HepG2 (cell line): Measurements from ENCODE around the gene EIF4G1. TPM values are rescaled to one million over a fixed set of nuclear protein-coding genes. Genes with fewer than 3 reads are reported as not detected.

Experiments used
- AGO2 ChIP-seq: fragments of 200-400 bp; formaldehyde crosslinking; optimal IDR thresholded peaks from 2 replicates; pipeline ENCODE3; 2017; ENCODE audit warnings: mild to moderate bottlenecking, low read depth, low read length, moderate library complexity
- HNRNPUL1 ChIP-seq: fragments of 200-400 bp; formaldehyde crosslinking; IDR thresholded peaks from 2 replicates; pipeline ENCODE4 v1.6.1; 2017; ENCODE audit warnings: low read depth, mild to moderate bottlenecking, low read length, moderate library complexity
- KDM2A ChIP-seq: sonication (generic); formaldehyde crosslinking; IDR thresholded peaks from 2 replicates; pipeline ENCODE4 v1.4.0; 2020; ENCODE audit warnings: low read depth, missing genetic modification reagents, borderline replicate concordance
- KLF11 ChIP-seq: IDR thresholded peaks from 2 replicates; pipeline ENCODE4 v1.6.1; 2016; ENCODE audit warnings: missing compliant biosample characterization
- LCORL ChIP-seq, 2 experiments: fragments of 450-650 bp in 1 of 2; sonication (generic) in 1 of 2; formaldehyde crosslinking in 1 of 2; IDR thresholded peaks; 2 replicates each; pipeline versions ENCODE4 v1.5.0 to v1.6.1; 2017 to 2020; ENCODE audit warnings: antibody characterized with exemption in 1 of 2, missing genetic modification reagents in 1 of 2
- PHB2 ChIP-seq: fragments of 450-650 bp; IDR thresholded peaks from 2 replicates; pipeline ENCODE4 v1.6.1; 2018; ENCODE audit not compliant: partially characterized antibody
- SALL1 ChIP-seq: sonication (generic); formaldehyde crosslinking; IDR thresholded peaks from 2 replicates; pipeline ENCODE4 v1.8.0; 2022; ENCODE audit warnings: mild to moderate bottlenecking, missing genetic modification reagents
- SMC3 ChIP-seq: IDR thresholded peaks from 2 replicates; pipeline ENCODE4 v1.6.1; 2011; ENCODE audit warnings: low read length, improper control_type of control experiment
- STAG1 ChIP-seq: sonication (generic); formaldehyde crosslinking; IDR thresholded peaks from 2 replicates; pipeline ENCODE4 v1.4.0; 2020; ENCODE audit warnings: missing genetic modification reagents
- ZBTB7A ChIP-seq: sonication (generic); formaldehyde crosslinking; IDR thresholded peaks from 2 replicates; pipeline ENCODE4 v1.8.0; 2022; ENCODE audit warnings: mild to moderate bottlenecking, missing genetic modification reagents
- ZFX ChIP-seq: sonication (generic); formaldehyde crosslinking; IDR thresholded peaks from 2 replicates; pipeline ENCODE4 v1.4.0; 2020; ENCODE audit warnings: mild to moderate bottlenecking, low read depth, missing genetic modification reagents, moderate library complexity
- ZNF484 ChIP-seq: sonication (generic); formaldehyde crosslinking; IDR thresholded peaks from 2 replicates; pipeline ENCODE4 v1.5.1; 2020; ENCODE audit warnings: mild to moderate bottlenecking, low read depth, missing genetic modification reagents, borderline replicate concordance
- ZNF510 ChIP-seq: sonication (generic); formaldehyde crosslinking; IDR thresholded peaks from 2 replicates; pipeline ENCODE4 v1.4.0; 2020; ENCODE audit warnings: low read depth, mild to moderate bottlenecking, missing genetic modification reagents
- ZNF564 ChIP-seq: sonication (generic); formaldehyde crosslinking; IDR thresholded peaks from 2 replicates; pipeline ENCODE4 v1.8.1; 2023; ENCODE audit warnings: mild to moderate bottlenecking, missing genetic modification reagents
- ZNF782 ChIP-seq: sonication (generic); formaldehyde crosslinking; IDR thresholded peaks from 2 replicates; pipeline ENCODE4 v1.4.0; 2020; ENCODE audit warnings: missing genetic modification reagents, mild to moderate bottlenecking, borderline replicate concordance
- polyA plus RNA-seq, 8 experiments: library from polyadenylated mRNA; depleted of rRNA in 3 of 8; stranded (reverse) in 7 of 8; unstranded in 1 of 8; fragments of >200 nt; fragmentation: Illumina TruSeq in 4 of 8; extraction: Trizol in 4 of 8; gene quantifications; 2 replicates each; pipeline versions ENCODE4 v1.2.1 to v1.2.3, GENCODE V29; 2011 to 2016; ENCODE audit warnings: low read depth in 4 of 8, missing spikeins in 1 of 8, mixed read lengths in 1 of 8; ENCODE audit not compliant: insufficient read depth in 1 of 8
- total RNA-seq, 5 experiments: library from RNA; depleted of rRNA; stranded (reverse); fragments of >200 nt; fragmentation: Illumina TruSeq; extraction: Trizol; gene quantifications; 2 replicates each; pipeline ENCODE4 v1.2.3, GENCODE V29; 2016; ENCODE audit warnings: low read depth in 1 of 5
- TF ChIP-seq, protein P1 (sequence below): sonication (generic); formaldehyde crosslinking; IDR thresholded peaks from 2 replicates; pipeline ENCODE4 v1.4.0; 2020; ENCODE audit warnings: missing genetic modification reagents
- TF ChIP-seq, protein P2 (sequence below): sonication (generic); formaldehyde crosslinking; IDR thresholded peaks from 2 replicates; pipeline ENCODE4 v1.4.0; 2020; ENCODE audit warnings: missing genetic modification reagents
- TF ChIP-seq, protein P3 (sequence below): sonication (generic); formaldehyde crosslinking; IDR thresholded peaks from 2 replicates; pipeline ENCODE4 v1.9.0; 2022; ENCODE audit warnings: missing genetic modification reagents, mild to moderate bottlenecking, borderline replicate concordance
- TF ChIP-seq, protein P4 (sequence below), 2 experiments: sonication (generic) in 1 of 2; formaldehyde crosslinking in 1 of 2; IDR thresholded peaks; 2 replicates each; pipeline versions ENCODE4 v1.4.0 to v1.6.1; 2018 to 2020; ENCODE audit warnings: missing genetic modification reagents in 2 of 2, borderline replicate concordance in 1 of 2, low read depth in 1 of 2, mild to moderate bottlenecking in 1 of 2, missing biosample characterization in 1 of 2
- TF ChIP-seq, protein P5 (sequence below): sonication (generic); formaldehyde crosslinking; IDR thresholded peaks from 2 replicates; pipeline ENCODE4 v1.4.0; 2020; ENCODE audit warnings: low read depth, mild to moderate bottlenecking, missing genetic modification reagents

The EIF4G1 gene
- total and polyA plus RNA-seq, 2 of the 13 experiments (the other 11 are each of a cell fraction or from before 2014, with no cell fraction given) = 208 to 213 TPM

DNA sequence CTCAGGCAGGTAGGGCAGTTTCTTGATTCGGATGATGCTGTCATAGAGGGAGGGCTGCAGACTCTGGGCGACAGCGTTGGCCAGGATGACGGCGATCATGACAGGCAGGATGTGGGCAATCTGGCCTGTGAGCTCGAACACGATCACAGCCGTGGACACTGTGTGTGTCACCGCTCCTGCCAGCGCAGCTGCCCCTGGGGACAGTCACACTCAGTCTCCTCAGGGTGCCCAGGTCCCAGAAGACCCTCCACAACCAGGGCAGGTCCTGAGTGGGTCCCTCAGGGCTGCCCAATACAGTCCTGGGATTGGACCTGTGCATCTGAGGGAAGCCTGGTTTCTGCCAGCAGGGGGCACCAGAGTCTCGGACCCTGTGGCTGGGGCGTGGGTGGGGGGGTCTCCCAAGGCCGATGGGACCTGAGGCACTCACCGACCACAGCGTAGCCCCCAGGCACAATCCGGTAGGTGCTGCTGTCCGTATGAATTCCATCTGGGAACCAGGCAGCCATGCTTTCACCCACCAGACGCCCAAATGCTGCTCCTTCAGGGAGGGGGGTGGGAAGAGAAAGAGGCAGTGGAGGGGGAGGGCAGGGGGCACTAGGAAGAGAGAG is 39.8 kb downstream of the EIF4G1 start (continued):
- TF ChIP-seq ZNF782 (0 out of 2 replicates have a peak, but pooled peaks have one; percentile 33), PHB2 (no peak), KDM2A (CRISPR knock-in tag) (peak; percentile 29; the same call in 1 of the 2 replicates), ZBTB7A (CRISPR knock-in tag) (0 out of 2 replicates have a peak, but pooled peaks have one; percentile 44), ZNF510 (CRISPR knock-in tag) (no peak), ZNF484 (CRISPR knock-in tag) (no peak), SMC3 (peak; percentile 29), HNRNPUL1 (no peak), ZFX (0 out of 2 replicates have a peak, but pooled peaks have one; percentile 10), KLF11 (CRISPR knock-in tag) (no peak), AGO2 (peak; percentile 13), STAG1 (CRISPR knock-in tag) (peak; percentile 63), ZNF564 (CRISPR knock-in tag) (no peak), LCORL (IDR thresholded peaks at IDR 0.05) (no peak), LCORL (CRISPR knock-in tag; IDR thresholded peaks at IDR 0.05) (0 out of 2 replicates have a peak, but pooled peaks have one; percentile 24), SALL1 (CRISPR knock-in tag) (0 out of 2 replicates have a peak, but pooled peaks have one; percentile 10)
- TF ChIP-seq, protein P1, sequence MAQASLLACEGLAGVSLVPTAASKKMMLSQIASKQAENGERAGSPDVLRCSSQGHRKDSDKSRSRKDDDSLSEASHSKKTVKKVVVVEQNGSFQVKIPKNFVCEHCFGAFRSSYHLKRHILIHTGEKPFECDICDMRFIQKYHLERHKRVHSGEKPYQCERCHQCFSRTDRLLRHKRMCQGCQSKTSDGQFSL (CRISPR knock-in tag) = peak; percentile 95
- TF ChIP-seq, protein P2, sequence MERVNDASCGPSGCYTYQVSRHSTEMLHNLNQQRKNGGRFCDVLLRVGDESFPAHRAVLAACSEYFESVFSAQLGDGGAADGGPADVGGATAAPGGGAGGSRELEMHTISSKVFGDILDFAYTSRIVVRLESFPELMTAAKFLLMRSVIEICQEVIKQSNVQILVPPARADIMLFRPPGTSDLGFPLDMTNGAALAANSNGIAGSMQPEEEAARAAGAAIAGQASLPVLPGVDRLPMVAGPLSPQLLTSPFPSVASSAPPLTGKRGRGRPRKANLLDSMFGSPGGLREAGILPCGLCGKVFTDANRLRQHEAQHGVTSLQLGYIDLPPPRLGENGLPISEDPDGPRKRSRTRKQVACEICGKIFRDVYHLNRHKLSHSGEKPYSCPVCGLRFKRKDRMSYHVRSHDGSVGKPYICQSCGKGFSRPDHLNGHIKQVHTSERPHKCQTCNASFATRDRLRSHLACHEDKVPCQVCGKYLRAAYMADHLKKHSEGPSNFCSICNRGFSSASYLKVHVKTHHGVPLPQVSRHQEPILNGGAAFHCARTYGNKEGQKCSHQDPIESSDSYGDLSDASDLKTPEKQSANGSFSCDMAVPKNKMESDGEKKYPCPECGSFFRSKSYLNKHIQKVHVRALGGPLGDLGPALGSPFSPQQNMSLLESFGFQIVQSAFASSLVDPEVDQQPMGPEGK (CRISPR knock-in tag) = peak; percentile 82
- TF ChIP-seq, protein P3, sequence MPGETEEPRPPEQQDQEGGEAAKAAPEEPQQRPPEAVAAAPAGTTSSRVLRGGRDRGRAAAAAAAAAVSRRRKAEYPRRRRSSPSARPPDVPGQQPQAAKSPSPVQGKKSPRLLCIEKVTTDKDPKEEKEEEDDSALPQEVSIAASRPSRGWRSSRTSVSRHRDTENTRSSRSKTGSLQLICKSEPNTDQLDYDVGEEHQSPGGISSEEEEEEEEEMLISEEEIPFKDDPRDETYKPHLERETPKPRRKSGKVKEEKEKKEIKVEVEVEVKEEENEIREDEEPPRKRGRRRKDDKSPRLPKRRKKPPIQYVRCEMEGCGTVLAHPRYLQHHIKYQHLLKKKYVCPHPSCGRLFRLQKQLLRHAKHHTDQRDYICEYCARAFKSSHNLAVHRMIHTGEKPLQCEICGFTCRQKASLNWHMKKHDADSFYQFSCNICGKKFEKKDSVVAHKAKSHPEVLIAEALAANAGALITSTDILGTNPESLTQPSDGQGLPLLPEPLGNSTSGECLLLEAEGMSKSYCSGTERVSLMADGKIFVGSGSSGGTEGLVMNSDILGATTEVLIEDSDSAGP (CRISPR knock-in tag) = peak; percentile 22; the same call in 1 of the 2 replicates
- TF ChIP-seq, protein P4, sequence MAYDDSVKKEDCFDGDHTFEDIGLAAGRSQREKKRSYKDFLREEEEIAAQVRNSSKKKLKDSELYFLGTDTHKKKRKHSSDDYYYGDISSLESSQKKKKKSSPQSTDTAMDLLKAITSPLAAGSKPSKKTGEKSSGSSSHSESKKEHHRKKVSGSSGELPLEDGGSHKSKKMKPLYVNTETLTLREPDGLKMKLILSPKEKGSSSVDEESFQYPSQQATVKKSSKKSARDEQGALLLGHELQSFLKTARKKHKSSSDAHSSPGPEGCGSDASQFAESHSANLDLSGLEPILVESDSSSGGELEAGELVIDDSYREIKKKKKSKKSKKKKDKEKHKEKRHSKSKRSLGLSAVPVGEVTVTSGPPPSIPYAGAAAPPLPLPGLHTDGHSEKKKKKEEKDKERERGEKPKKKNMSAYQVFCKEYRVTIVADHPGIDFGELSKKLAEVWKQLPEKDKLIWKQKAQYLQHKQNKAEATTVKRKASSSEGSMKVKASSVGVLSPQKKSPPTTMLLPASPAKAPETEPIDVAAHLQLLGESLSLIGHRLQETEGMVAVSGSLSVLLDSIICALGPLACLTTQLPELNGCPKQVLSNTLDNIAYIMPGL (CRISPR knock-in tag; IDR thresholded peaks at IDR 0.05; ENCODE audit: borderline replicate concordance in 1 of 2, low read depth in 1 of 2) = peak; percentile 34 to 52; a peak in 2 of 4 replicates
- TF ChIP-seq, protein P5, sequence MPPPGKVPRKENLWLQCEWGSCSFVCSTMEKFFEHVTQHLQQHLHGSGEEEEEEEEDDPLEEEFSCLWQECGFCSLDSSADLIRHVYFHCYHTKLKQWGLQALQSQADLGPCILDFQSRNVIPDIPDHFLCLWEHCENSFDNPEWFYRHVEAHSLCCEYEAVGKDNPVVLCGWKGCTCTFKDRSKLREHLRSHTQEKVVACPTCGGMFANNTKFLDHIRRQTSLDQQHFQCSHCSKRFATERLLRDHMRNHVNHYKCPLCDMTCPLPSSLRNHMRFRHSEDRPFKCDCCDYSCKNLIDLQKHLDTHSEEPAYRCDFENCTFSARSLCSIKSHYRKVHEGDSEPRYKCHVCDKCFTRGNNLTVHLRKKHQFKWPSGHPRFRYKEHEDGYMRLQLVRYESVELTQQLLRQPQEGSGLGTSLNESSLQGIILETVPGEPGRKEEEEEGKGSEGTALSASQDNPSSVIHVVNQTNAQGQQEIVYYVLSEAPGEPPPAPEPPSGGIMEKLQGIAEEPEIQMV (CRISPR knock-in tag) = 0 out of 2 replicates have a peak, but pooled peaks have one; percentile 26
